GM12801 (cell line): ENCODE measurements around the gene KCP.

Experiments
- TF ChIP-seq, protein P1 (sequence below): IDR thresholded peaks from one replicate; pipeline ENCODE4 v1.5.1; 2011; ENCODE audit warnings: control low read depth; ENCODE audit not compliant: insufficient read length; ENCODE audit errors: extremely low read depth

The KCP gene

DNA sequence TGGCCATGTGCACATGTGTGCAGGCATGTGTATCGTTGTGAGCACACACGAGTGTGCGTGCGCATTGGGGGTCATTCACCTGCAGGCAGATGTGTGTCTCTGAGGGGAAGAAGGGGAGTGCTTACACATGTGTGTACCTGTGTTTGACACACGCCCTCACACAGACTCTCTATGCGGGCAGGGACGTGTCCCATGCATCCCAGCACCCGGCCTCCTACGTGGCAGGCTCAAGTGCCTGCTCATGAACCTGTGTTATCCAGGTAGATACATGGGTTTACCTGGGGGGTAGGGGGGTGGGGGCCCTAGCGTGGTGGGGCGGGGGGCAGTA, 18.6 kb downstream of the KCP start:
- TF ChIP-seq, protein P1, sequence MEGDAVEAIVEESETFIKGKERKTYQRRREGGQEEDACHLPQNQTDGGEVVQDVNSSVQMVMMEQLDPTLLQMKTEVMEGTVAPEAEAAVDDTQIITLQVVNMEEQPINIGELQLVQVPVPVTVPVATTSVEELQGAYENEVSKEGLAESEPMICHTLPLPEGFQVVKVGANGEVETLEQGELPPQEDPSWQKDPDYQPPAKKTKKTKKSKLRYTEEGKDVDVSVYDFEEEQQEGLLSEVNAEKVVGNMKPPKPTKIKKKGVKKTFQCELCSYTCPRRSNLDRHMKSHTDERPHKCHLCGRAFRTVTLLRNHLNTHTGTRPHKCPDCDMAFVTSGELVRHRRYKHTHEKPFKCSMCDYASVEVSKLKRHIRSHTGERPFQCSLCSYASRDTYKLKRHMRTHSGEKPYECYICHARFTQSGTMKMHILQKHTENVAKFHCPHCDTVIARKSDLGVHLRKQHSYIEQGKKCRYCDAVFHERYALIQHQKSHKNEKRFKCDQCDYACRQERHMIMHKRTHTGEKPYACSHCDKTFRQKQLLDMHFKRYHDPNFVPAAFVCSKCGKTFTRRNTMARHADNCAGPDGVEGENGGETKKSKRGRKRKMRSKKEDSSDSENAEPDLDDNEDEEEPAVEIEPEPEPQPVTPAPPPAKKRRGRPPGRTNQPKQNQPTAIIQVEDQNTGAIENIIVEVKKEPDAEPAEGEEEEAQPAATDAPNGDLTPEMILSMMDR, result no peak

DNA sequence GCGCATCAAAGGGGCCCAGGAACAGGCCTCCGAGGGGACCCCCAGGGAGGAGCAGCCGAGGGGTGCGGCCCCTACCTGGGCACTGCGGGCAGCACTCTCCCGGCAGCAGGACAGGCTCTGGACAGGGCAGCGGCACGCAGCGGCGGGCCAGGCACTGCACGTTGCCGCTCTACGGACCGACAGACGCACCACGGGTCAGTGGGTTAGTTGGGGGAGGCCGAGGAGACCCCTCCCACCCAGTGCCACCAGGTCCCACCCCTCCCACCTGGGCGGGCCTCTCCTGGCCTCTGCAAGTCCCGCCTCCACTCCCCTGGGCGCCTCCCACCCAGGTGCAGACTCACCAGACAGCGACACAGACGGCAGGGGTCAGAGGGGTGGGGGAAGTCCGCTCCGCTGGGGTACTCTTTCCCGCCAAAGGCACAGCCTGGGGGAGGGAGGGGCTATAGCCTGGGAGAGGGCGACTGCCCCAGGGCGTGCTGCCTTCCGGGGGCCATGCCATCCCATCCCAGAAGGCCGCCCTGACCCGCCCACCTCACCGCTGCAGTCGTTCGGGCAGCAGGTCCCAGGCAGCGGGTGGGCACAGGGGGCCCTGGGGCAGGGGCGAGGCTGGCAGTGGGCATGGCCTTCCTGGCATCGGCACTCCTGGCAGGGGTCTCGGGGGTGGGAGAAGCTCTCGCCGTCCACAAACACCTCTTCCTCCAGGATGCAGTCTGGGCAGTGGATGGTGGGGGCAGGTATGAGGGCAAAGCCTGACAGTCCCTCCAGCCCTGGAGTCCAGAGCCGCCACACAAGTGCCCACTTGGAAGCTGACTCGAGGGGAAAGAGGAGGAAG, 19.2 kb downstream of the KCP start:
- TF ChIP-seq, protein P1, result no peak

DNA sequence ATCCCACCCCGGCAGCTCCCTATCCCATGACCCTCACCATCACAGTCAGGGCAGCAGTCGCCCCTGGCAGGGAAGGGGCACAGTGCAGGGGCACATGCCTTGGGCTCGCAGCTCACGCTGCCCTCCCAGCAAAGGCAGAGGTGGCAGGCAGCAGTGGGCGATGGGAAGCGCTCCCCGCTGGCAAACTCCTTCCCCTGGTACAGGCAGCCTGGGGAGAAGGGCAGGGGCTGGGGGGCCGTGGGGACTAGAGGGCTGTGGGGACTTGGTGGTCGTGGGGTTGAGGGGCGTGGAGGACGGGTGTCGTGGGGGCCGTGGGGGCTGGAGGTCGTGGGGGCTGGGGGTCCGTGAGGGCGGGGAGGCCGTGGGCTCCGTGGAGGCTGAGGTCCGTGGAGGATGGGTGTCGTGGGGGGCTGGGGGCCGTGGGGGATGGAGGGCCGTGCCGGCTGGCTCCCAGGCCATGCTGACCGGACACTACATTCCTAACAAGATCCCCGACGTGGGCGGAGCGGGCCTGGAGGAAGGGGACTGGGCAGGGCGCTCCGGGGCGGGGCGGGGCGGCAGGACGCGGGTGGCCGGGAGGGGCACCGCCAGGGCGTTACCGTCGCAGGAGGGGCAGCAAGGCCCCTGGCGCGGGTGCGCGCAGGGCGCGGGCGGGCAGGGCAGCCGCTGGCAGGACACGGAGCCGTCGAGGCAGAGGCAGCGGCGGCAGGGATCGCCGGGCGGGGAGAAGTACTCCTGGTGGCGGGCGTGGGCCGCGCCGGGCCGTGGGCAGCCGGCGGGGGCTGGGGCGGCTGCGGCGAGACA, 20.0 kb downstream of the KCP start:
- TF ChIP-seq, protein P1, result no peak

DNA sequence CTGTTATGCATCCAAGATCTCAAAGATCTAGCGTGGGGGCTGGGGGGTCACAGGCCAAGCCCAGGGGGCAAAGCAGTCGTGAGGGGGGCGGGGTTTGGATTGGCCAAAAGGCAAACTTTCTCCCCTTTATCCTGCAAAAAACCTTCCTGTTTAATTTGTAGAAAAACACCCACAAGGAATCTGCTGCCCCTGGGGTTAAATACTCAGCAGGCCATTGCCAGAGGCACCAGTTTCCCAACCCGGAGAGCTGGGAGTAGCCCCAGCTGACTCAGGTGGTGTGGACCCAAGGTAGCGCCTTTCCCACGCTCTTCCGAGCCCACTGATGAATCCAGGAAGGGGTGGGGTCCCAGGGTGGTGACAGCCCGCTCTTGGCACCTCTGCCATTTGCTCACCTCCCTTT, 21.4 kb downstream of the KCP start:
- TF ChIP-seq, protein P1, result no peak

DNA sequence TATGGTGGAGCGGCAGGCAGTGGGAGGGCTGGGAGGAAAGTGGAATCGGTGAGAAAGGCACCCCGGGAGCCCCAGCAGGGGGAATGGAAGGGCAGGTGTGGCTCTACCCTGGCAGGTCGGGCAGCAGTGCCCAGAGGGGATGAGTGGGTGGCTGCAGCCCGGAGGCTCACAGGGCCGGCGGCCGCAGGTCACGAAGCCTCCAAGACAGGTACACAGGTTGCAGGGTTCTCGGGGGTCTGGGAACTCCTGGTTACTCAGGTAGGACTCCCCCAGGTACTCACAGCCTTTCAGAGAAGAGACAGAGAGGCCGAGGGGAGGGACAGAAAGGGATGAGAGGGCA, 21.8 kb downstream of the KCP start:
- TF ChIP-seq, protein P1, result no peak

DNA sequence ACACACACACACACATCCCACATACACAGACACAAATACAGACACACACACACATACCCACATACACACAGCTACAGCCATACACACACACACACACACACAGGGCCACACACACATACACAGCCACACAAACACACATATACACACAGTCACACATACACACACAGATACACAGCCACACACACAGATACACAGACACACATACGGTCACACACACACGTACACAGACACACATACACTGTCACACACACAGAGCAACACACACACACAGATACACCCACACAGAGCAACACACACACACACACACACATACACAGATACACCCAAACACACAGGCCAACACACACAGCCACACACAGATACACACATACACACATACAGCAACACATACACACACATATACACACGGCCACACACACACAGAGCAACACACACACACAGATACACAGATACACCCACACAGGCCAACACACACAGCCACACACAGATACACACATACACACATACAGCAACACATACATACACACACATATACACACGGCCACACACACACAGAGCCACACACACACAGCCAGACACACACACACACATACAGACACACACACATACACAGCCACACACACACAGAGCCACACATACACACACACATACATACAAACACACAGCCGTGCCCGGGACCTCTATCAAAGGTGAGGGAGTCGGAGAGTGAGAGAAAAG, 22.3 kb downstream of the KCP start:
- TF ChIP-seq, protein P1, result no peak
